ENCODE data around the gene TUBB8B. TPM values are rescaled to one million over a fixed set of nuclear protein-coding genes. Genes with fewer than 3 reads are reported as not detected.
"Not testable (repeated sequence)": the region's sequence is repeated elsewhere in the genome, so short reads cannot be mapped to it uniquely, and the experiment has no call there.

TUBB8B gene
- total RNA-seq, 1 donor from 2014 or later, result not detected

- not testable (repeated sequence) for H3K36me3 Mint-ChIP-seq
Measured at GRCh38 chr18:82626-83209, 33.3 kb upstream of the TUBB8B start.

GRCh38 chr18:80881-81280 is 31.5 kb upstream of the TUBB8B start:
- not testable (repeated sequence) for H3K27ac Mint-ChIP-seq; H3K9me3 Mint-ChIP-seq; H3K27me3 Mint-ChIP-seq; H3K36me3 Mint-ChIP-seq; H3K4me1 Mint-ChIP-seq (ENCODE audit: unreplicated experiment); DNase-seq (ENCODE audit: extremely low spot score, unreplicated experiment); H3K4me3 Mint-ChIP-seq

More at GRCh38 chr18:82626-83209, 33.3 kb upstream of the TUBB8B start:
- not testable (repeated sequence) for DNase-seq (ENCODE audit: extremely low spot score, unreplicated experiment); H3K4me3 Mint-ChIP-seq; H3K27ac Mint-ChIP-seq; H3K9me3 Mint-ChIP-seq; H3K4me1 Mint-ChIP-seq (ENCODE audit: unreplicated experiment); H3K27me3 Mint-ChIP-seq

GRCh38 chr18:80202-80601 is 30.8 kb upstream of the TUBB8B start:
- not testable (repeated sequence) for H3K36me3 Mint-ChIP-seq; DNase-seq (ENCODE audit: extremely low spot score, unreplicated experiment); H3K27me3 Mint-ChIP-seq; H3K4me1 Mint-ChIP-seq (ENCODE audit: unreplicated experiment); H3K9me3 Mint-ChIP-seq; H3K27ac Mint-ChIP-seq; H3K4me3 Mint-ChIP-seq

GRCh38 chr18:75525-76160 is 26.2 kb upstream of the TUBB8B start:
- not testable (repeated sequence) for DNase-seq (ENCODE audit: extremely low spot score, unreplicated experiment); H3K27me3 Mint-ChIP-seq; H3K4me1 Mint-ChIP-seq (ENCODE audit: unreplicated experiment); H3K27ac Mint-ChIP-seq; H3K36me3 Mint-ChIP-seq; H3K9me3 Mint-ChIP-seq; H3K4me3 Mint-ChIP-seq

GRCh38 chr18:73181-73777 is 23.9 kb upstream of the TUBB8B start:
- not testable (repeated sequence) for H3K27ac Mint-ChIP-seq

GRCh38 chr18:67701-68100 is 18.3 kb upstream of the TUBB8B start:
- not testable (repeated sequence) for H3K9me3 Mint-ChIP-seq; H3K27ac Mint-ChIP-seq; H3K4me1 Mint-ChIP-seq (ENCODE audit: unreplicated experiment); H3K27me3 Mint-ChIP-seq; H3K36me3 Mint-ChIP-seq; DNase-seq (ENCODE audit: extremely low spot score, unreplicated experiment); H3K4me3 Mint-ChIP-seq

More at GRCh38 chr18:73181-73777, 23.9 kb upstream of the TUBB8B start:
- H3K9me3 Mint-ChIP-seq; H3K36me3 Mint-ChIP-seq; H3K4me1 Mint-ChIP-seq (ENCODE audit: unreplicated experiment); DNase-seq (ENCODE audit: extremely low spot score, unreplicated experiment); H3K4me3 Mint-ChIP-seq; H3K27me3 Mint-ChIP-seq: not testable (repeated sequence)

- H3K27me3 Mint-ChIP-seq; H3K4me1 Mint-ChIP-seq (ENCODE audit: unreplicated experiment); DNase-seq (ENCODE audit: extremely low spot score, unreplicated experiment); H3K27ac Mint-ChIP-seq; H3K4me3 Mint-ChIP-seq; H3K9me3 Mint-ChIP-seq; H3K36me3 Mint-ChIP-seq: not testable (repeated sequence)
Measured at GRCh38 chr18:64279-64678, 14.9 kb upstream of the TUBB8B start.

- H3K27me3 Mint-ChIP-seq; H3K4me1 Mint-ChIP-seq (ENCODE audit: unreplicated experiment); DNase-seq (ENCODE audit: extremely low spot score, unreplicated experiment); H3K27ac Mint-ChIP-seq; H3K9me3 Mint-ChIP-seq; H3K36me3 Mint-ChIP-seq; H3K4me3 Mint-ChIP-seq: not testable (repeated sequence)
Measured at GRCh38 chr18:63656-64055, 14.2 kb upstream of the TUBB8B start.

GRCh38 chr18:54388-54787 is 5.0 kb upstream of the TUBB8B start:
- H3K27me3 Mint-ChIP-seq; H3K4me3 Mint-ChIP-seq; H3K4me1 Mint-ChIP-seq (ENCODE audit: unreplicated experiment); H3K9me3 Mint-ChIP-seq; H3K27ac Mint-ChIP-seq; H3K36me3 Mint-ChIP-seq; DNase-seq (ENCODE audit: extremely low spot score, unreplicated experiment): not testable (repeated sequence)

GRCh38 chr18:48696-49095 is 719 bp downstream of the TUBB8B start:
- H3K27ac Mint-ChIP-seq; H3K27me3 Mint-ChIP-seq; H3K9me3 Mint-ChIP-seq; H3K4me3 Mint-ChIP-seq; DNase-seq (ENCODE audit: extremely low spot score, unreplicated experiment); H3K4me1 Mint-ChIP-seq (ENCODE audit: unreplicated experiment); H3K36me3 Mint-ChIP-seq: not testable (repeated sequence)

- not testable (repeated sequence) for H3K4me3 Mint-ChIP-seq; H3K27me3 Mint-ChIP-seq; H3K27ac Mint-ChIP-seq; H3K36me3 Mint-ChIP-seq; H3K9me3 Mint-ChIP-seq; H3K4me1 Mint-ChIP-seq (ENCODE audit: unreplicated experiment); DNase-seq (ENCODE audit: extremely low spot score, unreplicated experiment)
Measured at GRCh38 chr18:13177-13576, 36.2 kb downstream of the TUBB8B start.

- H3K27me3 Mint-ChIP-seq; H3K4me3 Mint-ChIP-seq; H3K4me1 Mint-ChIP-seq (ENCODE audit: unreplicated experiment); H3K27ac Mint-ChIP-seq; H3K9me3 Mint-ChIP-seq; H3K36me3 Mint-ChIP-seq; DNase-seq (ENCODE audit: extremely low spot score, unreplicated experiment): not testable (repeated sequence)
Measured at GRCh38 chr18:12773-13172, 36.6 kb downstream of the TUBB8B start.

- H3K9me3 Mint-ChIP-seq; H3K27me3 Mint-ChIP-seq; H3K4me3 Mint-ChIP-seq; H3K4me1 Mint-ChIP-seq (ENCODE audit: unreplicated experiment); DNase-seq (ENCODE audit: extremely low spot score, unreplicated experiment); H3K27ac Mint-ChIP-seq; H3K36me3 Mint-ChIP-seq: not testable (repeated sequence)
Measured at GRCh38 chr18:11383-12274, 37.8 kb downstream of the TUBB8B start.
